OCI-LY3 (cell line): ENCODE results near the gene SH3RF3.

Experiments used
- H2AFZ ChIP-seq: fragments of 200-600, 300-600 bp; shearing (Covaris generic); 2 replicates; pipeline ENCODE4 v1.6.0; 2014; ENCODE audit warnings: antibody characterized with exemption, low read depth, low read length
- H3K27ac ChIP-seq: fragments of 200-600, 300-600 bp; sonication (generic); 2 replicates; pipeline ENCODE4 v1.5.1; 2014; ENCODE audit warnings: mild to moderate bottlenecking, low read length, moderate library complexity, mixed read lengths
- H3K27me3 ChIP-seq: fragments of 200-600, 300-600 bp; sonication (generic); 2 replicates; pipeline ENCODE4 v1.6.1; 2014; ENCODE audit warnings: low read depth, low read length, mixed read lengths
- H3K36me3 ChIP-seq: fragments of 200-600, 300-600 bp; sonication (generic); replicated peaks from 2 replicates; pipeline ENCODE3; 2014; ENCODE audit warnings: low read depth, low read length, mixed read lengths
- H3K4me1 ChIP-seq: fragments of 300-600, 200-600 bp; sonication (generic); 2 replicates; pipeline ENCODE4 v1.6.1; 2014; ENCODE audit warnings: low read length, mixed read lengths
- H3K4me2 ChIP-seq: fragments of 200-600, 300-600 bp; sonication (generic); 2 replicates; pipeline ENCODE4 v1.6.1; 2014; ENCODE audit warnings: low read length, mixed read lengths
- H3K4me3 ChIP-seq: fragments of 300-600, 200-600 bp; sonication (generic); 2 replicates; pipeline ENCODE4 v1.5.1; 2014; ENCODE audit warnings: antibody characterized with exemption, mild to moderate bottlenecking, low read length, moderate library complexity
- H3K79me2 ChIP-seq: fragments of 300-600, 200-600 bp; shearing (Covaris generic); 2 replicates; pipeline ENCODE4 v1.6.1; 2014; ENCODE audit warnings: mild to moderate bottlenecking, low read length, mixed read lengths
- H3K9ac ChIP-seq: fragments of 300-600, 200-600 bp; shearing (Covaris generic); 2 replicates; pipeline ENCODE4 v1.6.0; 2014; ENCODE audit warnings: mild to moderate bottlenecking, low read length, moderate library complexity
- H3K9me3 ChIP-seq: fragments of 200-600, 300-600 bp; shearing (Covaris generic); 2 replicates; pipeline ENCODE4 v1.6.1; 2014; ENCODE audit warnings: low read length, mixed read lengths; ENCODE audit not compliant: insufficient read depth
- H4K20me1 ChIP-seq: fragments of 200-600, 300-600 bp; sonication (generic); 2 replicates; pipeline ENCODE4 v1.6.1; 2016; ENCODE audit warnings: low read length, mixed read lengths; ENCODE audit not compliant: insufficient read depth
- EZH2phosphoT487 ChIP-seq: fragments of 200-600 bp; shearing (Covaris generic); IDR thresholded peaks from 2 replicates; pipeline ENCODE4 v1.6.1; 2018; ENCODE audit warnings: antibody characterized with exemption, mixed run types, low read depth
- TF ChIP-seq, protein P1 (sequence below): fragments of 200-600, 300-600 bp; sonication (generic); IDR thresholded peaks from 2 replicates; pipeline ENCODE4 v1.5.1; 2014; ENCODE audit warnings: antibody characterized with exemption, low read length, low read depth

The SH3RF3 gene

DNA sequence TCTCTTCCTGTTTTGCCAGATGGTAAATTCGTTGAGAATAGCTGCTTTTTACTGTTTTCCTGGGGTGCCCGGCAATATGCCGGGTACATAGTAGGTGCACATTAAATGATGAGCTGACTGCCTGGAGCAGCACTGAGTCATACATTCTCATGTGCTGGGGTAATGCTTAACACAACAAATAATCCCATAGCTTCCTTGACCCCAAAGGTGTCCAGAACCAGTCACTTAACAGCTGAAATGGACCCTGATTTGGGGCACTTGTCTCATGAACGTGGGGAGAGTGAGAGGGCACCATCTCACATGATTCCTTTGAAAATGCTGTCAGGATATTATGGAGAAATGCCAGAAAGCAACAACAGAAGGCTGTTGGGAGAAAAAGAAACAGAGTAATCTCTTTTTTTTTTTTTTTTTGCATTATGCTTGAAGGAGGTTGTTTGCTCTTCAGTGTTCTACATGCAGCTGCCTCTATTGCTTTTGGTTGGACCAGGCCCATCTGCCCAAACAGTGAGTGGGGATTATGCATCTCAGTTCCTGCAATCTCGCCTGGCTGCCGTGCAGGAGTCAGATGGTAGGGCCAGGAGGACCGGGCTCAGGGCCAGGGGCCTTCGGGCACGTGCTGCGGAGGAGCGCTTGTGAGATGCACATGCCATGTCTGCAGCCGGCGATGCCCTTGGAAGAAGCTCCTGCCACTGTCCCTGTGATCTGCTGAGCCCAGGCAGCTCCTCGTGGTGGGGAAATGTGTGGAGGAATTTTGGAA, 162.1 kb downstream of the SH3RF3 start:
- peaks cover 14% of the 10 kb centered on the region; the same call in 1 of the 2 replicates for H3K27me3 ChIP-seq
- no peak overlapping the region for H2AFZ ChIP-seq
- no peak for TF ChIP-seq EZH2phosphoT487
- TF ChIP-seq, protein P1, sequence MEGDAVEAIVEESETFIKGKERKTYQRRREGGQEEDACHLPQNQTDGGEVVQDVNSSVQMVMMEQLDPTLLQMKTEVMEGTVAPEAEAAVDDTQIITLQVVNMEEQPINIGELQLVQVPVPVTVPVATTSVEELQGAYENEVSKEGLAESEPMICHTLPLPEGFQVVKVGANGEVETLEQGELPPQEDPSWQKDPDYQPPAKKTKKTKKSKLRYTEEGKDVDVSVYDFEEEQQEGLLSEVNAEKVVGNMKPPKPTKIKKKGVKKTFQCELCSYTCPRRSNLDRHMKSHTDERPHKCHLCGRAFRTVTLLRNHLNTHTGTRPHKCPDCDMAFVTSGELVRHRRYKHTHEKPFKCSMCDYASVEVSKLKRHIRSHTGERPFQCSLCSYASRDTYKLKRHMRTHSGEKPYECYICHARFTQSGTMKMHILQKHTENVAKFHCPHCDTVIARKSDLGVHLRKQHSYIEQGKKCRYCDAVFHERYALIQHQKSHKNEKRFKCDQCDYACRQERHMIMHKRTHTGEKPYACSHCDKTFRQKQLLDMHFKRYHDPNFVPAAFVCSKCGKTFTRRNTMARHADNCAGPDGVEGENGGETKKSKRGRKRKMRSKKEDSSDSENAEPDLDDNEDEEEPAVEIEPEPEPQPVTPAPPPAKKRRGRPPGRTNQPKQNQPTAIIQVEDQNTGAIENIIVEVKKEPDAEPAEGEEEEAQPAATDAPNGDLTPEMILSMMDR, result no peak
- H3K27ac ChIP-seq, result no peak overlapping the region
- H4K20me1 ChIP-seq, result no peaks in the 10 kb centered on the region
- H3K4me2 ChIP-seq, result no peak overlapping the region
- H3K9ac ChIP-seq, result no peak overlapping the region
- H3K9me3 ChIP-seq, result no peaks in the 10 kb centered on the region
- H3K4me1 ChIP-seq, result no peaks in the 10 kb centered on the region
- no peaks in the 10 kb centered on the region for H3K36me3 ChIP-seq
- no peak overlapping the region for H3K4me3 ChIP-seq
- no peaks in the 10 kb centered on the region for H3K79me2 ChIP-seq

- peaks cover 14% of the 10 kb centered on the region; the same call in 1 of the 2 replicates for H3K27me3 ChIP-seq
- no peak overlapping the region for H3K27ac ChIP-seq
- H2AFZ ChIP-seq, result no peak overlapping the region
- H3K79me2 ChIP-seq, result no peaks in the 10 kb centered on the region
- H3K9me3 ChIP-seq, result no peaks in the 10 kb centered on the region
- TF ChIP-seq, protein P1, result no peak
- TF ChIP-seq EZH2phosphoT487, result no peak
- no peaks in the 10 kb centered on the region for H3K36me3 ChIP-seq
- no peaks in the 10 kb centered on the region for H4K20me1 ChIP-seq
- no peaks in the 10 kb centered on the region for H3K4me1 ChIP-seq
- H3K4me2 ChIP-seq, result no peak overlapping the region
- no peak overlapping the region for H3K4me3 ChIP-seq
- H3K9ac ChIP-seq, result no peak overlapping the region
Observed at GRCh38 chr2:109292386-109292785, 163.4 kb downstream of the SH3RF3 start.

- Histone ChIP-seq H3K4me3 (no peak overlapping the region), H3K27me3 (peaks cover 14% of the 10 kb centered on the region; the same call in 1 of the 2 replicates), H3K9ac (no peak overlapping the region), H2AFZ (no peak overlapping the region), H3K4me1 (no peaks in the 10 kb centered on the region), H3K4me2 (no peak overlapping the region), H3K36me3 (no peaks in the 10 kb centered on the region), H3K9me3 (no peaks in the 10 kb centered on the region), H3K79me2 (no peaks in the 10 kb centered on the region), H4K20me1 (no peaks in the 10 kb centered on the region), H3K27ac (no peak overlapping the region)
- no peak for TF ChIP-seq EZH2phosphoT487
- TF ChIP-seq, protein P1, result no peak
Observed at GRCh38 chr2:109293663-109294062, 164.7 kb downstream of the SH3RF3 start.

DNA sequence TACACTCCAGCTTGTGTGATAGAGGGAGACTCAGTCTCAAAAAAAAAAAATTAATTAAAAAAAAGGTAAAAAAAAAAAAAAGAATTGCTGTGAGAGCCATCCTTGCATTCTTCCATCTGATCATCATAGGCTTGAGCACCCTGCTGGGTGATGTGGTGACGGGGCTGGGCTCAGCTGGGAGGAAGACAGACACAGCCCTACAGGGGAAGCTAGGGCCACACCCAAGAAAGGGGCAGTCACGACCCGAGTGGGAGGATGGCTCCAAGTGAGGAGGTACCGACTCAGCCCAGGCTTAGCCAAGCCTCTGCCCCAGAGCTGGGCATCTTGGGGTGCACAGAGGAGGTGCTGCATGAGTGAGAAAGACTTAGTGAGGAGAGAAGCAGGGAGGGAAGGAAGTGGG, 165.5 kb downstream of the SH3RF3 start:
- TF ChIP-seq, protein P1, result no peak
- TF ChIP-seq EZH2phosphoT487, result no peak
- Histone ChIP-seq H2AFZ (no peak overlapping the region), H4K20me1 (no peaks in the 10 kb centered on the region), H3K79me2 (no peaks in the 10 kb centered on the region), H3K4me2 (no peak overlapping the region), H3K27ac (no peak overlapping the region), H3K4me1 (no peaks in the 10 kb centered on the region), H3K27me3 (peaks cover 7% of the 10 kb centered on the region; the same call in 1 of the 2 replicates), H3K36me3 (no peaks in the 10 kb centered on the region), H3K4me3 (no peak overlapping the region), H3K9ac (no peak overlapping the region), H3K9me3 (no peaks in the 10 kb centered on the region)
